Fibroblast of lung (primary cell): ENCODE data around the gene CDO1.

Experiments
- CTCF ChIP-seq, 2 donors: IDR thresholded peaks in 1 of 2; conservative IDR thresholded peaks in 1 of 2; 1 replicate in 1 of 2; 2 replicates in 1 of 2; pipeline ENCODE4 v1.5.1; 2011 to 2012; ENCODE audit warnings: low read length in 2 of 2, control low read depth in 1 of 2, inconsistent platforms in 1 of 2, low read depth in 1 of 2, mild to moderate bottlenecking in 1 of 2
- EZH2 ChIP-seq: IDR thresholded peaks from 2 replicates; pipeline ENCODE4 v1.5.1; 2012; ENCODE audit warnings: low read length, control low read depth, mild to moderate bottlenecking; ENCODE audit errors: missing control alignments

GRCh38 chr5:115772731-115773475 is 43.6 kb downstream of the CDO1 start:
- TF ChIP-seq CTCF (conservative IDR thresholded peaks at IDR 0.05 in 1 of 2, IDR thresholded peaks at IDR 0.05 in 1 of 2; ENCODE audit: low read depth in 1 of 2, low read length in 2 of 2) (no peak), EZH2 (no peak)
